ENCODE results near the gene GTPBP1.
A peak's percentile ranks its signal among the peaks of the same experiment; 100 is the strongest.

The GTPBP1 gene

GRCh38 chr22:38741166-38741565 lies 35.4 kb downstream of the GTPBP1 start:
- DNase-seq (ENCODE audit: low spot score), result no peak

GRCh38 chr22:38741576-38741975 lies 35.8 kb downstream of the GTPBP1 start:
- no peak for DNase-seq (ENCODE audit: low spot score)

GRCh38 chr22:38742176-38742942 lies 36.6 kb downstream of the GTPBP1 start:
- no peak for DNase-seq (ENCODE audit: low spot score)

GRCh38 chr22:38744981-38745380 lies 39.2 kb downstream of the GTPBP1 start:
- DNase-seq (ENCODE audit: low spot score), result no peak

GRCh38 chr22:38745676-38746460 lies 40.1 kb downstream of the GTPBP1 start:
- no peak for DNase-seq (ENCODE audit: low spot score)

GRCh38 chr22:38748487-38749136 lies 42.9 kb downstream of the GTPBP1 start:
- no peak for DNase-seq (ENCODE audit: low spot score)

GRCh38 chr22:38750104-38750503 lies 44.4 kb downstream of the GTPBP1 start:
- no peak for DNase-seq (ENCODE audit: low spot score)

GRCh38 chr22:38750638-38751037 lies 44.9 kb downstream of the GTPBP1 start:
- DNase-seq (ENCODE audit: low spot score), result no peak

GRCh38 chr22:38751066-38751421 lies 45.3 kb downstream of the GTPBP1 start:
- no peak for DNase-seq (ENCODE audit: low spot score)

- no peak for DNase-seq (ENCODE audit: low spot score)
These were observed 45.9 kb downstream of the GTPBP1 start for GRCh38 chr22:38751422-38752346.

- no peak for DNase-seq (ENCODE audit: low spot score)
These were observed 48.4 kb downstream of the GTPBP1 start for GRCh38 chr22:38753948-38754750.

GRCh38 chr22:38754751-38755154 lies 49.0 kb downstream of the GTPBP1 start:
- DNase-seq (ENCODE audit: low spot score), result peak; percentile 27

- peak; percentile 79 for DNase-seq (ENCODE audit: low spot score)
These were observed 49.6 kb downstream of the GTPBP1 start for GRCh38 chr22:38755155-38755910.

- peak; percentile 96 for DNase-seq (ENCODE audit: low spot score)
These were observed 50.3 kb downstream of the GTPBP1 start, which contains the start of gene SUN2 for GRCh38 chr22:38755911-38756532. Gene SUN2 (minus strand): TSS chr22:38755998. CDS start chr22:38752628, 3,370 bp downstream.

- no peak for DNase-seq (ENCODE audit: low spot score)
These were observed 51.1 kb downstream of the GTPBP1 start for GRCh38 chr22:38756711-38757463.

GRCh38 chr22:38757464-38757757 lies 51.7 kb downstream of the GTPBP1 start:
- no peak for DNase-seq (ENCODE audit: low spot score)

GRCh38 chr22:38758276-38758945 lies 52.7 kb downstream of the GTPBP1 start:
- DNase-seq (ENCODE audit: low spot score), result no peak

GRCh38 chr22:38759005-38759404 lies 53.3 kb downstream of the GTPBP1 start:
- DNase-seq (ENCODE audit: low spot score), result no peak
